Measurements from ENCODE around the gene FYN. TPM values are rescaled to one million over a fixed set of nuclear protein-coding genes. Genes with fewer than 3 reads are reported as not detected.

FYN gene
- total RNA-seq, 4 donors from 2014 or later: 143 to 219 (median 165) TPM

GRCh38 chr6:111731456-111732195, 141.6 kb downstream of the FYN start:
- DNase-seq (ENCODE audit: low spot score in 2 of 2): no peak
- H3K9me3 ChIP-seq: peaks cover 0 to 8% (median 0%) of the 10 kb centered on the region in 4 donors
- no peaks in the 10 kb centered on the region for H3K27me3 ChIP-seq
- WGBS, 2 donors: 37 to 41% methylated on average over 6 of the region's 6 CpGs
- H3K4me3 ChIP-seq: no peak overlapping the region
- H3K4me1 ChIP-seq: peaks cover 0 to 64% (median 26%) of the 10 kb centered on the region in 4 donors
- H3K36me3 ChIP-seq: peaks cover 0 to 7% (median 0%) of the 10 kb centered on the region in 3 donors
- TF ChIP-seq EP300 (IDR thresholded peaks at IDR 0.05) (no peak), POLR2A (IDR thresholded peaks at IDR 0.05) (no peak)
- TF ChIP-seq, protein P1, sequence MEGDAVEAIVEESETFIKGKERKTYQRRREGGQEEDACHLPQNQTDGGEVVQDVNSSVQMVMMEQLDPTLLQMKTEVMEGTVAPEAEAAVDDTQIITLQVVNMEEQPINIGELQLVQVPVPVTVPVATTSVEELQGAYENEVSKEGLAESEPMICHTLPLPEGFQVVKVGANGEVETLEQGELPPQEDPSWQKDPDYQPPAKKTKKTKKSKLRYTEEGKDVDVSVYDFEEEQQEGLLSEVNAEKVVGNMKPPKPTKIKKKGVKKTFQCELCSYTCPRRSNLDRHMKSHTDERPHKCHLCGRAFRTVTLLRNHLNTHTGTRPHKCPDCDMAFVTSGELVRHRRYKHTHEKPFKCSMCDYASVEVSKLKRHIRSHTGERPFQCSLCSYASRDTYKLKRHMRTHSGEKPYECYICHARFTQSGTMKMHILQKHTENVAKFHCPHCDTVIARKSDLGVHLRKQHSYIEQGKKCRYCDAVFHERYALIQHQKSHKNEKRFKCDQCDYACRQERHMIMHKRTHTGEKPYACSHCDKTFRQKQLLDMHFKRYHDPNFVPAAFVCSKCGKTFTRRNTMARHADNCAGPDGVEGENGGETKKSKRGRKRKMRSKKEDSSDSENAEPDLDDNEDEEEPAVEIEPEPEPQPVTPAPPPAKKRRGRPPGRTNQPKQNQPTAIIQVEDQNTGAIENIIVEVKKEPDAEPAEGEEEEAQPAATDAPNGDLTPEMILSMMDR (IDR thresholded peaks at IDR 0.05): no peak
- H3K27ac ChIP-seq: peak overlapping the region; percentile 36 to 84 (median 66)

DNA sequence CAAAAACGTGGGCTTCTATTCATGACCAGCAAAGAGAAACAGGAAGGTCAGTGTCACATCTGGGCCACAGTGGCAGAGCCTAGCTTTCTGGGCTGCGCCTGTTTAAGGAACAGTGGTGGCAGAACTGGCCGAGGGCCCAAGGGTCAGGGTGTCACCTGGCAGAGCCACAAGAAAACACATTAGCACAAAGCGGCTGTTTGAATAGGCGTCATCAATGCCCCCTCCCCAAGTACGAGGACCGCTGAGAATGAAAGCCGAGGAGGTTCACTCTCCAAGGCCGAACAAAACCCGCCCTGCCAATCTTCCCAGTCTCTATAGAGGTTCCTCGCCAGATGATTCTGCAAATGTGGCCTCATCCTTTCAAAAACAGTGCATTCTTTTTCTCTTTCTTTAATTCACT, 142.4 kb downstream of the FYN start:
- Histone ChIP-seq H3K4me1 (peaks cover 0 to 58% (median 23%) of the 10 kb centered on the region in 4 donors), H3K9me3 (peaks cover 0 to 8% (median 0%) of the 10 kb centered on the region in 4 donors), H3K4me3 (peak overlapping the region in 1 of 4 donors; percentile 8), H3K27me3 (no peaks in the 10 kb centered on the region), H3K27ac (peak overlapping the region; percentile 36 to 84 (median 66)), H3K36me3 (peaks cover 0 to 7% (median 0%) of the 10 kb centered on the region in 3 donors)
- WGBS, 2 donors: 21 to 34% methylated on average over 11 of the region's 11 CpGs
- peak in 1 of 2 donors; percentile 49 for DNase-seq (ENCODE audit: low spot score in 2 of 2)
- TF ChIP-seq, protein P1 (IDR thresholded peaks at IDR 0.05): no peak
- TF ChIP-seq POLR2A (IDR thresholded peaks at IDR 0.05) (no peak), EP300 (IDR thresholded peaks at IDR 0.05) (peak; percentile 18 to 74)

DNA sequence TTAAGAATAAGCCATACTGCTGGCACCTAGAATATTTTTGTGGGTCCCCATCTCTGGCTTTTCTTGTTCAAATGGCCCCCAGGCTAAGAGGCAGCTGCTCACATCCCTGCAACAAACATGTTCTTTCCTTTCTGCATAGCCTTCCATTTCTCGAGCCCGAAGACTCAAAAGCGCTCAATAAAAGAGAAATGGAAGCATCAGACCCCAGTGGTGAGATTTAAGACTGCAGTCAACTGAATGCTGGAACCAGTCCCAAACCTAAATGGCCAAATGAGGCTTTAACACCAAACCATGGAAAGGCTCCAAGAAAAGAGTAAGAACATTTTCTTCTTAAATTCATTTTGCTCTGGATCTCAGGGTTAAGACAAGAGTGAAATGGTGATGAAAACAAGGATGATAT, 145.4 kb downstream of the FYN start:
- Histone ChIP-seq H3K4me1 (peaks cover 0 to 74% (median 40%) of the 10 kb centered on the region in 4 donors), H3K9me3 (peaks cover 0 to 7% (median 0%) of the 10 kb centered on the region in 4 donors), H3K36me3 (peaks cover 0 to 6% (median 0%) of the 10 kb centered on the region in 3 donors), H3K27me3 (no peaks in the 10 kb centered on the region), H3K27ac (no peak overlapping the region), H3K4me3 (no peak overlapping the region)
- 61 to 74% methylated on average over 3 of the region's 3 CpGs for WGBS, 2 donors
- no peak for DNase-seq (ENCODE audit: low spot score in 2 of 2)
- no peak for TF ChIP-seq POLR2A (IDR thresholded peaks at IDR 0.05)
- TF ChIP-seq, protein P1 (IDR thresholded peaks at IDR 0.05): peak in 3 of 5 experiments; percentile 27 to 38 (median 32)

GRCh38 chr6:111727041-111727440, 146.2 kb downstream of the FYN start:
- no peak for TF ChIP-seq POLR2A (IDR thresholded peaks at IDR 0.05)
- no peaks in the 10 kb centered on the region for H3K36me3 ChIP-seq

GRCh38 chr6:111725446-111726112, 147.7 kb downstream of the FYN start:
- no peaks in the 10 kb centered on the region for H3K36me3 ChIP-seq
- H3K27me3 ChIP-seq: no peaks in the 10 kb centered on the region
- H3K27ac ChIP-seq: peak overlapping the region in 2 of 4 donors; percentile 39 to 61
- TF ChIP-seq EP300 (IDR thresholded peaks at IDR 0.05) (peak in 1 of 2 donors; percentile 21), POLR2A (IDR thresholded peaks at IDR 0.05) (no peak)
- no peaks in the 10 kb centered on the region for H3K9me3 ChIP-seq
- DNase-seq (ENCODE audit: low spot score in 2 of 2): no peak
- H3K4me1 ChIP-seq: peaks cover 0 to 73% (median 41%) of the 10 kb centered on the region in 4 donors
- no peak overlapping the region for H3K4me3 ChIP-seq
- 75 to 90% methylated on average over 7 of the region's 7 CpGs for WGBS, 2 donors

More at GRCh38 chr6:111727041-111727440, 146.2 kb downstream of the FYN start:
- WGBS, 2 donors: 98 to 99% methylated on average over 5 of the region's 5 CpGs
- H3K27ac ChIP-seq: no peak overlapping the region
- H3K27me3 ChIP-seq: no peaks in the 10 kb centered on the region
- no peaks in the 10 kb centered on the region for H3K9me3 ChIP-seq
- peaks cover 0 to 74% (median 47%) of the 10 kb centered on the region in 4 donors for H3K4me1 ChIP-seq
- H3K4me3 ChIP-seq: no peak overlapping the region
- DNase-seq (ENCODE audit: low spot score in 2 of 2): no peak

GRCh38 chr6:111724505-111724904, 148.7 kb downstream of the FYN start:
- Histone ChIP-seq H3K27me3 (no peaks in the 10 kb centered on the region), H3K27ac (peak overlapping the region in 2 of 4 donors; percentile 39 to 61), H3K4me1 (peaks cover 0 to 63% (median 33%) of the 10 kb centered on the region in 4 donors), H3K9me3 (no peaks in the 10 kb centered on the region), H3K4me3 (no peak overlapping the region), H3K36me3 (peaks cover 0 to 5% (median 0%) of the 10 kb centered on the region in 3 donors)
- TF ChIP-seq POLR2A (IDR thresholded peaks at IDR 0.05) (no peak), EP300 (IDR thresholded peaks at IDR 0.05) (no peak)
- TF ChIP-seq, protein P1 (IDR thresholded peaks at IDR 0.05): no peak
- no peak for DNase-seq (ENCODE audit: low spot score in 2 of 2)
- 64 to 67% methylated on average over 3 of the region's 3 CpGs for WGBS, 2 donors

Measured in tibial nerve (tissue), 4 donors.